Measurements from ENCODE around the gene DHRSX. TPM values are rescaled to one million over a fixed set of nuclear protein-coding genes. Genes with fewer than 3 reads are reported as not detected.

The DHRSX gene
- total RNA-seq, 2 donors from 2014 or later: 19.9 to 21.9 TPM

DNA sequence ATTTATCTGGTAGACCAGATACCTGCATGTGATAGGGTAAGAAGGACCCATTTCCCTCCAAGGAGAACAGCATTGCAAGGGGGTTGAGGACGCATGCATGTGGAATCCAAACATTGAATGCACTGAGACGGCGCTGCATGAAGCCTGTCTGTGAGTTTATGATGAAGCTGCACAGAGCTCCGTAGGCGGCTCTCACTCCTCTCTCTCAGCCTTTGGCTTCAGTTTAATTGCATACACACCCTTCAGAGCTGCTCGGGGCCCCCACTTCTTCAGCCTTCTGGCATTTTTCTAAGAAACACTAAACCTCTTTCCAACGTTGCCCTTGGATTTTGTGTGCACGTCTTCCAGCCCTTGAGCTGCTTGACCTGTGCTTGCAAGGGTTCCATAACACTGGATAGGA lies 176.6 kb downstream of the DHRSX start:
- Histone ChIP-seq H3K4me3 (no peak overlapping the region), H3K27me3 (no peaks in the 10 kb centered on the region)

GRCh38 chrX:2321411-2321810 lies 179.4 kb downstream of the DHRSX start:
- Histone ChIP-seq H3K27me3 (no peaks in the 10 kb centered on the region), H3K9me3 (no peaks in the 10 kb centered on the region), H3K4me3 (peak overlapping the region in 1 of 2 donors; percentile 8), H3K27ac (peak overlapping the region; percentile 74 to 75), H3K4me1 (no peaks in the 10 kb centered on the region), H3K36me3 (no peaks in the 10 kb centered on the region)
- no peak for DNase-seq (ENCODE audit: low spot score)
- TF ChIP-seq, protein P1, sequence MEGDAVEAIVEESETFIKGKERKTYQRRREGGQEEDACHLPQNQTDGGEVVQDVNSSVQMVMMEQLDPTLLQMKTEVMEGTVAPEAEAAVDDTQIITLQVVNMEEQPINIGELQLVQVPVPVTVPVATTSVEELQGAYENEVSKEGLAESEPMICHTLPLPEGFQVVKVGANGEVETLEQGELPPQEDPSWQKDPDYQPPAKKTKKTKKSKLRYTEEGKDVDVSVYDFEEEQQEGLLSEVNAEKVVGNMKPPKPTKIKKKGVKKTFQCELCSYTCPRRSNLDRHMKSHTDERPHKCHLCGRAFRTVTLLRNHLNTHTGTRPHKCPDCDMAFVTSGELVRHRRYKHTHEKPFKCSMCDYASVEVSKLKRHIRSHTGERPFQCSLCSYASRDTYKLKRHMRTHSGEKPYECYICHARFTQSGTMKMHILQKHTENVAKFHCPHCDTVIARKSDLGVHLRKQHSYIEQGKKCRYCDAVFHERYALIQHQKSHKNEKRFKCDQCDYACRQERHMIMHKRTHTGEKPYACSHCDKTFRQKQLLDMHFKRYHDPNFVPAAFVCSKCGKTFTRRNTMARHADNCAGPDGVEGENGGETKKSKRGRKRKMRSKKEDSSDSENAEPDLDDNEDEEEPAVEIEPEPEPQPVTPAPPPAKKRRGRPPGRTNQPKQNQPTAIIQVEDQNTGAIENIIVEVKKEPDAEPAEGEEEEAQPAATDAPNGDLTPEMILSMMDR (IDR thresholded peaks at IDR 0.05): no peak

More for the DNA sequence above, 176.6 kb downstream of the DHRSX start:
- TF ChIP-seq, protein P1 (IDR thresholded peaks at IDR 0.05): no peak
- no peak for DNase-seq (ENCODE audit: low spot score)
- Histone ChIP-seq H3K36me3 (no peaks in the 10 kb centered on the region), H3K9me3 (no peaks in the 10 kb centered on the region), H3K27ac (peak overlapping the region in 1 of 2 donors; percentile 82), H3K4me1 (no peaks in the 10 kb centered on the region)

DNA sequence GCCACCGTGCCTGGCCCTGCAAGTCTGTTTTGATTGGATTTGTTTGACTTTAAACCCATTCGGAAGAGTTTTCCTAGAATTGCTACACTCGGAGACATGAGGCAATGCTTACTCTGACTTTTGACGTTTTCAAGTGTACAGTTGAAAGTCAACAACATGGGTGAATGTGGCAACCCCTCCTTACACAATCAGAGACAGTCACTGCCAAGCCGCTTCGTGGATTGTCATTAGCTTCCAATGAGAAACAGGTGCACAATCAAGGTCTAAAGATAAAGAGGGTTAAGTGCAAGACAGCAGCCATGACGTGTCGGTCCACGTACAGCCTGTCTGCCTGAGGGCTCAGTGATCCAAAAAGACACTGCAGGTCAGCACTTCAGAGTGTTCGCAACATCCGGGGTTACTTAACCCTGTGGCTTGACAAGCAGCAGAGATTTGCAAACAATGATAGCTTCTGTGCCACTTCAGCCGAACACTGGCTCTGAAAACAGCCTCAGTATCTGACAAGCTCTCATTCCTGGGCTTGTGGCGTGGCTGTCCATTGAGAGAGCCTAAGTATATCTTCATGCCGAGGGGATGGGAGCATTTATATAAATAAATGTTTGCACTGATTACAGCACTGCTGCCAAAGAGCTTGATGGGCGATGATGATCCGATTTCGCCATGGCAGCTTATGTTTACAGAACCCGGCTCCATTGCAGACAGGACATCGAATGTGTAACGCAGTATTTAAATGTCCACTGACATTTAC lies 180.0 kb downstream of the DHRSX start:
- H3K4me1 ChIP-seq: no peaks in the 10 kb centered on the region
- no peaks in the 10 kb centered on the region for H3K36me3 ChIP-seq
- H3K27ac ChIP-seq: peak overlapping the region; percentile 74 to 75
- H3K4me3 ChIP-seq: peak overlapping the region in 1 of 2 donors; percentile 8
- no peaks in the 10 kb centered on the region for H3K27me3 ChIP-seq
- TF ChIP-seq, protein P1 (IDR thresholded peaks at IDR 0.05): no peak
- no peaks in the 10 kb centered on the region for H3K9me3 ChIP-seq
- DNase-seq (ENCODE audit: low spot score): peak; percentile 64

- peak overlapping the region; percentile 74 to 75 for H3K27ac ChIP-seq
- TF ChIP-seq, protein P1 (IDR thresholded peaks at IDR 0.05): no peak
Measured at GRCh38 chrX:2320089-2320488, 180.7 kb downstream of the DHRSX start.

GRCh38 chrX:2318371-2318770 lies 182.4 kb downstream of the DHRSX start:
- TF ChIP-seq, protein P1 (IDR thresholded peaks at IDR 0.05): no peak
- H3K27ac ChIP-seq: no peak overlapping the region
- H3K9me3 ChIP-seq: no peaks in the 10 kb centered on the region

More at GRCh38 chrX:2320089-2320488, 180.7 kb downstream of the DHRSX start:
- no peak for DNase-seq (ENCODE audit: low spot score)
- H3K9me3 ChIP-seq: no peaks in the 10 kb centered on the region
- no peaks in the 10 kb centered on the region for H3K4me1 ChIP-seq
- H3K27me3 ChIP-seq: no peaks in the 10 kb centered on the region
- no peak overlapping the region for H3K4me3 ChIP-seq
- no peaks in the 10 kb centered on the region for H3K36me3 ChIP-seq

More at GRCh38 chrX:2318371-2318770, 182.4 kb downstream of the DHRSX start:
- Histone ChIP-seq H3K36me3 (no peaks in the 10 kb centered on the region), H3K4me3 (no peak overlapping the region), H3K4me1 (no peaks in the 10 kb centered on the region), H3K27me3 (no peaks in the 10 kb centered on the region)
- no peak for DNase-seq (ENCODE audit: low spot score)

All from right atrium auricular region (tissue), 2 donors.